Activated CD8-positive, alpha-beta memory T cell treated with anti-CD3 and anti-CD28 coated beads, Interleukin-2, amount 50 U/mL, for 4 hours (primary cell): ENCODE measurements around the gene PNN.
"Not testable (repeated sequence)": the region's sequence is repeated elsewhere in the genome, so short reads cannot be mapped to it uniquely, and the experiment has no call there.

Experiments
- DNase-seq: peaks from one replicate; pipeline ENCODE4 v3.0.0-alpha.2; 2020

Gene PNN

GRCh38 chr14:39181026-39181692 is 6.1 kb downstream of the PNN start:
- DNase-seq, result no peak

GRCh38 chr14:39181693-39182047 is 6.6 kb downstream of the PNN start:
- no peak for DNase-seq

GRCh38 chr14:39182770-39183684 is 8.0 kb downstream of the PNN start:
- DNase-seq, result no peak

GRCh38 chr14:39183685-39184003 is 8.6 kb downstream of the PNN start:
- DNase-seq, result not testable (repeated sequence)

GRCh38 chr14:39184628-39185255 is 9.7 kb downstream of the PNN start:
- DNase-seq, result no peak

- DNase-seq, result no peak
These were observed 10.4 kb downstream of the PNN start for GRCh38 chr14:39185256-39186049.

GRCh38 chr14:39186941-39187525 is 12.0 kb downstream of the PNN start:
- no peak for DNase-seq

- DNase-seq, result no peak
These were observed 28.9 kb downstream of the PNN start for GRCh38 chr14:39203659-39204606.

- not testable (repeated sequence) for DNase-seq
These were observed 32.4 kb downstream of the PNN start for GRCh38 chr14:39207430-39207829.

GRCh38 chr14:39211109-39211741 is 36.2 kb downstream of the PNN start:
- DNase-seq, result no peak

GRCh38 chr14:39212034-39212433 is 37.0 kb downstream of the PNN start:
- DNase-seq, result no peak

GRCh38 chr14:39212693-39213092 is 37.6 kb downstream of the PNN start:
- no peak for DNase-seq

- DNase-seq, result no peak
These were observed 42.3 kb downstream of the PNN start for GRCh38 chr14:39217214-39217879.

- no peak for DNase-seq
These were observed 43.2 kb downstream of the PNN start for GRCh38 chr14:39218171-39218769.

- no peak for DNase-seq
These were observed 44.0 kb downstream of the PNN start for GRCh38 chr14:39219075-39219499.

GRCh38 chr14:39220473-39220872 is 45.4 kb downstream of the PNN start:
- not testable (repeated sequence) for DNase-seq

- no peak for DNase-seq
These were observed 53.0 kb downstream of the PNN start for GRCh38 chr14:39228044-39228443.

GRCh38 chr14:39228509-39229221 is 53.6 kb downstream of the PNN start:
- no peak for DNase-seq

- peak; percentile 28 for DNase-seq
These were observed 54.1 kb downstream of the PNN start for GRCh38 chr14:39229222-39229543.
